ENCODE measurements around the gene SCIMP.
"Not testable (repeated sequence)": the region's sequence is repeated elsewhere in the genome, so short reads cannot be mapped to it uniquely, and the experiment has no call there.

Gene SCIMP

DNA sequence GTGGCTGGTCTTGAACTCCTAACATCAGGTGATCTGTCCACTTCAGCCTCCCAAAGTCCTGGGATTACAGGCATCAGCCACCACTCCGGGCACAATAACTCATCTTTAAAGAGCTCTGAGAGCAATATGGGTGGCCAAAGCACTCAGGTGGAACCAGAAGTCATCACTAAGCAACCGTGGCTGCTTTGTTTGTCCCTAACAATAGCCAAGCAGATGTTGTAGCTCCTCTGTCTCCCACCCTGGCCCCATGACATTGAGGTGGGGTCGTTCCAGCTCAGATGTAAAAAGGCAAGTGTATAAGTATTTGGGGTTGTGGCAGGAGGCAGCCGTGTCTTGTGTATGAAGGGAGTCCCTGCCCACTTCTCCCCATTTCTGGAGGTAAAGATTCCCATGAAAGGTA, 3.7 kb upstream of the SCIMP start:
- no peak overlapping the region for H3K4me3 ChIP-seq (ENCODE audit: insufficient read depth, low read depth, low read length, poor library complexity, severe bottlenecking)
- H3K27me3 ChIP-seq (replicated peaks; ENCODE audit: control insufficient read depth, insufficient read depth, low read length, poor library complexity, severe bottlenecking), result no peaks in the 10 kb centered on the region
- peaks cover 11% of the 10 kb centered on the region for H3K4me1 ChIP-seq (ENCODE audit: control insufficient read depth, insufficient read depth, low read length, poor library complexity, severe bottlenecking)
- DNase-seq, result no peak
- no peak overlapping the region for H3K27ac ChIP-seq (ENCODE audit: insufficient read depth, low read length, poor library complexity, severe bottlenecking)
- no peaks in the 10 kb centered on the region for H3K36me3 ChIP-seq (ENCODE audit: control insufficient read depth, insufficient read depth, low read length)
- no peaks in the 10 kb centered on the region for H3K9me3 ChIP-seq (ENCODE audit: control insufficient read depth, low read length)

DNA sequence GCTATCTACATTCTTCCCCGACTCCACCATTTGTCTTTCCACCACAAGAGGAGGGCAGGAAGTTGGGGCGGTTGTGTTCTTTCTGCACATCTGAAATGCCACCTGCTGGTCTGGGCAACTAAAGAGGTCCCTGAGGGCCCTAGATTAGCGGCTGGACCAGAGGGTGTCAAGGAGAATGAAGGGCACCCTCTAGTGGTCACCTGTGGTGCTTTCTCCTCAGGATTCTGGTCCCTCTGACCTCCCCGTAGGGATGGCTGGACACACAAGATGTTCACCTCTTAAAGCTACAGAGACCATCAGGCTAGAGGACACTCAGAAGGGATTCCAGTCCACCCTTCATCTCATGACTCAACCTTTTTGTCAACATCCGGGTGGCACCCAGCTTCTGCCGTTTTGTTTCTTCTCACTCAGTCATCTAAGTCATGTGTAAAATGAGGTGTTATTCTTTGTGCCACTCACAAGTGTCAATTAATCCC, 2.9 kb upstream of the SCIMP start:
- H3K9me3 ChIP-seq (ENCODE audit: control insufficient read depth, low read length), result no peaks in the 10 kb centered on the region
- H3K27ac ChIP-seq (ENCODE audit: insufficient read depth, low read length, poor library complexity, severe bottlenecking), result no peak overlapping the region
- no peak overlapping the region for H3K4me3 ChIP-seq (ENCODE audit: insufficient read depth, low read depth, low read length, poor library complexity, severe bottlenecking)
- H3K4me1 ChIP-seq (ENCODE audit: control insufficient read depth, insufficient read depth, low read length, poor library complexity, severe bottlenecking), result peaks cover 11% of the 10 kb centered on the region
- no peaks in the 10 kb centered on the region for H3K36me3 ChIP-seq (ENCODE audit: control insufficient read depth, insufficient read depth, low read length)
- no peaks in the 10 kb centered on the region for H3K27me3 ChIP-seq (replicated peaks; ENCODE audit: control insufficient read depth, insufficient read depth, low read length, poor library complexity, severe bottlenecking)
- DNase-seq, result no peak

DNA sequence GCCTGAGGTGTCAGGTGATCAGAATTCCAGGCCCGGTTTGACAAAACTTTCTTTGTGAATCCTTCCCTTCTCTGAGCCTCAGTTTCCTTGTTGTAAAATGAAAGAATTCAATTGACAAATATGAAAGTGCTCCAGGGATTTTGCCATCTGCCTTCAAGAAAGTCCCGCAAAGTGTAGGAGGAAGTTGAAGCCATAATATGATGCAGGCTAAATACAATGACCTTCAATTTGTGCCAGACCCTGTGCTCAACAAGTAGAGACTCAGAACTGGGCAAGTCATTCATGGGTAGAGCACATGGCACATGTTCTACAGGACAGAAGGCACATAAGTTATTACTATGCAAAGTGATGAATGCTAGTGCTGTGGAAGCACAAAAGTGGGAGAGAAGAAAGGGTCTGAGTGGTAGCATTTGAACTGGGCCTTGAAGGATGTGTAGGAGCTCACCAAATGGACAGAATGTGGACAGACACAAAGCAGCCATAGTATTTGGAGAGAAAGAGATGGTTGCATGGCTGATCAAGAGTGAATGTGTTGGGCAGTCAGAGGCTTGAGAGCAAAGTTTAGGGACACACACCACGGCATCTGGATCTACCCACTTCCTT, 2.4 kb upstream of the SCIMP start:
- DNase-seq, result no peak
- Histone ChIP-seq H3K27ac (ENCODE audit: insufficient read depth, low read length, poor library complexity, severe bottlenecking) (no peak overlapping the region), H3K36me3 (ENCODE audit: control insufficient read depth, insufficient read depth, low read length) (no peaks in the 10 kb centered on the region), H3K9me3 (ENCODE audit: control insufficient read depth, low read length) (no peaks in the 10 kb centered on the region), H3K4me1 (ENCODE audit: control insufficient read depth, insufficient read depth, low read length, poor library complexity, severe bottlenecking) (peaks cover 8% of the 10 kb centered on the region), H3K4me3 (ENCODE audit: insufficient read depth, low read depth, low read length, poor library complexity, severe bottlenecking) (no peak overlapping the region), H3K27me3 (replicated peaks; ENCODE audit: control insufficient read depth, insufficient read depth, low read length, poor library complexity, severe bottlenecking) (no peaks in the 10 kb centered on the region)

DNA sequence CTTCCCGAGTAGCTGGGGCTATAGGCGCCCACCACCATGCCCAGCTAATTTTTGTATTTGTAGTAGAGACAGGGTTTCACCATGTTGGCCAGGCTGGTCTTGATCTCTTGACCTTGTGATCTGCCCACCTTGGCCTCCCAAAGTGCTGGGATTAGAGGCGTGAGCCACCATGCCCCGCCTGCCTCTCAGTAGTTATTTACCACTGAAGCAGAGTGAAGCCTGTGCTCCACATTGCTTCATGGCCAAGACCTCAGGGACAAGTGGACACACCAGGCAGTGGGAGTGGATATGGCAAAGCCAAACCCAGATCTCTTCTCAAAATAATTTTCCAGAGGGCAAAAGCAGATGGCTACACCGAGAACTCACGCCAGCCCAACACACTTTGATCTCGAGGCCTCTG, 1.2 kb downstream of the SCIMP start:
- not testable (repeated sequence) for H3K4me1 ChIP-seq (ENCODE audit: control insufficient read depth, insufficient read depth, low read length, poor library complexity, severe bottlenecking); H3K9me3 ChIP-seq (ENCODE audit: control insufficient read depth, low read length); H3K36me3 ChIP-seq (ENCODE audit: control insufficient read depth, insufficient read depth, low read length); DNase-seq; H3K4me3 ChIP-seq (ENCODE audit: insufficient read depth, low read depth, low read length, poor library complexity, severe bottlenecking); H3K27ac ChIP-seq (ENCODE audit: insufficient read depth, low read length, poor library complexity, severe bottlenecking); H3K27me3 ChIP-seq (replicated peaks; ENCODE audit: control insufficient read depth, insufficient read depth, low read length, poor library complexity, severe bottlenecking)

DNA sequence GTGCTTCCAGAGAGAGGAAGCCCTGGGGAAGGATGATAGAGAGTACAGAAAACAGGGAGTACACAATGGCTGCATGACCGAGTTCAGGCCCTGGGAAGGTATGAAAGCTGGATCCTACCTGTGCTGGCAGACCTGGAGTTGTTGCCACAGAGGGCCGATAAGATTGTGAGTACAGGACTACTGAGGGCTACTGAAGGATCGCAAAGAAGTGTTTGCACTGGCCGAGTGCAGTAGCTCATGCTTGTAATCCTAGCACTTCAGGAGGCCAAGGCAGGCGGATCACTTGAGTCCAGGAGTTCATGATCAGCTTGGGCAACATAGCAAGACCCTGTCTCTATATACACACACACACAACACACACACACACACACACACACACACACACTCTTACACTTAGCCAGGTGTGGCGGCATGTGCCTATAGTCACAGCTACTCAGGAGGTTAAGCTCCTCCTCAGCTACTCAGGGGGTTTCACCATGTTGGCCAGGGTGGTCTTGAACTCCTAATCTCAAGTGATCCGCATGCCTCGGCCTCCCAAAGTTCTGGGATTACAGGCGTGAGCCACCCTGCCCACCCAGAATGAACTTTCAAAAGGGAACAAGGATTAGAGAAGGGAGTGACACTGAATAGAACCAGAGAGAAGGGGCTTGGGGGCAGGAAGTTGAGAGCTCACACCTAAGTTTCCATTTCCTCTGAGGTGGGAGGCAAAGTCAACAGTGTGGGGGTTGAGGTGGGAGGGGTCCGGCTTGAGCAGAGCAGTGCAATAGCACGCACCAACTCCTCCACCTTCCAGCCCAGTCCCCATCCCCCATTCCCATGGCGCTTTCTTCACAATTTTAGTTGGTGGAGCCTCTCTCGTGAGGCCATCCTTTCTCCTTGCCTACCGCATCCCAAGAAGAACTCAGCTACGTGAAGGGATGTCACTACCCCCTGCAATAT, 7.5 kb downstream of the SCIMP start:
- no peak overlapping the region for H3K27ac ChIP-seq (ENCODE audit: insufficient read depth, low read length, poor library complexity, severe bottlenecking)
- no peak for DNase-seq

DNA sequence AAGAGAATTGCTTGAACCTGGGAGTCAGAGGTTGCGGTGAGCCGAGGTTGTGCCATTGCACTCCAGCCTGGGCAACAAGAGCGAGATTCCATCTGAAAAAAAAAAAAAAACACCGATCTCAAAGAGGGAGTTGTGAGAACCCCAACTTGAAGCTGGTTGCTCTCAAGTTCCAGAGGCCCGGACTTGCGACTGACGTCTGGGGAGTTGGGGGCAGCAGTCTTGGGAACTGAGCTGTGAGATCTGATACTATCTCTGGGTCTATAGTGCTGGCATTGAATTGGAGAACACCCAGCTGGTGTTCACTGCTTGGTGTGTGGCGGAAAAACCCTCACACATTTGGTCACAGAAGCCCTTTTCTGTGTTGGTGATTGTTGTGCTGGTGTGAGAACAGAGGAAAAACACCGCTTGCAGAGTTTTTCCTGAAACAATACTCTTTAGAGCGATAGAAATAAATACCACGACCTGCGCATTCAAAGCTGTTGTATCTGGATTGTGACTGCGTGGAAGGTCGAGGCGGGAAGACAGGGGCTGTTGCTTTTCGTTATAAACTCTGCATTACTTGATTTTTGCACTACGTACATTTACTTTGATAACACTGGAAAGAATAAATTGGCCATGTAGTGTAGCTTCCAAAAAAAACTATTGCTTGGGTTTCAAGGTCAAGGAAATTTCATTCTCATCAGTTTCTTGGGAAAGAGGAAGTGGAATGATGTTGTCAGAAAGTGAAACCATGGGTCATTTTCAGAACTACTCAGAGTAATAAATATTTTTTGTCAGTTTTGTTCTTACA, 8.8 kb downstream of the SCIMP start:
- Histone ChIP-seq H3K27ac (ENCODE audit: insufficient read depth, low read length, poor library complexity, severe bottlenecking) (no peak overlapping the region), H3K27me3 (replicated peaks; ENCODE audit: control insufficient read depth, insufficient read depth, low read length, poor library complexity, severe bottlenecking) (no peaks in the 10 kb centered on the region), H3K36me3 (ENCODE audit: control insufficient read depth, insufficient read depth, low read length) (no peaks in the 10 kb centered on the region), H3K9me3 (ENCODE audit: control insufficient read depth, low read length) (no peaks in the 10 kb centered on the region), H3K4me1 (ENCODE audit: control insufficient read depth, insufficient read depth, low read length, poor library complexity, severe bottlenecking) (no peaks in the 10 kb centered on the region), H3K4me3 (ENCODE audit: insufficient read depth, low read depth, low read length, poor library complexity, severe bottlenecking) (no peak overlapping the region)
- no peak for DNase-seq

More for the DNA sequence above, 7.5 kb downstream of the SCIMP start:
- Histone ChIP-seq H3K9me3 (ENCODE audit: control insufficient read depth, low read length) (no peaks in the 10 kb centered on the region), H3K4me3 (ENCODE audit: insufficient read depth, low read depth, low read length, poor library complexity, severe bottlenecking) (no peak overlapping the region), H3K4me1 (ENCODE audit: control insufficient read depth, insufficient read depth, low read length, poor library complexity, severe bottlenecking) (no peaks in the 10 kb centered on the region), H3K36me3 (ENCODE audit: control insufficient read depth, insufficient read depth, low read length) (no peaks in the 10 kb centered on the region), H3K27me3 (replicated peaks; ENCODE audit: control insufficient read depth, insufficient read depth, low read length, poor library complexity, severe bottlenecking) (no peaks in the 10 kb centered on the region)

DNA sequence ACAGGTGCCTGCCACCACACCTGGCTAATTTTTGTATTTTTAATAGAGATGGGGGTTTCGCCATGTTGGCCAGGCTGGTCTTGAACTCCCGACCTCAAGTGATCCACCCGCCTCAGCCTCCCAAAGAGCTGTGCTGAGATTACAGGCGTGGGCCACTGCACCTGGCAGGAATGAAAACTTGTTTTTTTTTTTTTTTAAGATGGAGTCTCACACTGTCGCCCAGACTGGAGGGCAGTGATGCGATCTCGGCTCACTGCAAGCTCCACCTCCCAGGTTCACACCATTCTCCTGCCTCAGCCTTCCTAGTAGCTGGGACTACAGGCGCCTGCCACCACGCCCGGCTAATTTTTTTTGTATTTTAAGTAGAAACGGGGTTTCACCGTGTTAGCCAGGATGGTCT, 12.7 kb downstream of the SCIMP start:
- H3K36me3 ChIP-seq (ENCODE audit: control insufficient read depth, insufficient read depth, low read length); H3K27ac ChIP-seq (ENCODE audit: insufficient read depth, low read length, poor library complexity, severe bottlenecking); H3K27me3 ChIP-seq (replicated peaks; ENCODE audit: control insufficient read depth, insufficient read depth, low read length, poor library complexity, severe bottlenecking); H3K4me1 ChIP-seq (ENCODE audit: control insufficient read depth, insufficient read depth, low read length, poor library complexity, severe bottlenecking); DNase-seq; H3K4me3 ChIP-seq (ENCODE audit: insufficient read depth, low read depth, low read length, poor library complexity, severe bottlenecking); H3K9me3 ChIP-seq (ENCODE audit: control insufficient read depth, low read length): not testable (repeated sequence)

DNA sequence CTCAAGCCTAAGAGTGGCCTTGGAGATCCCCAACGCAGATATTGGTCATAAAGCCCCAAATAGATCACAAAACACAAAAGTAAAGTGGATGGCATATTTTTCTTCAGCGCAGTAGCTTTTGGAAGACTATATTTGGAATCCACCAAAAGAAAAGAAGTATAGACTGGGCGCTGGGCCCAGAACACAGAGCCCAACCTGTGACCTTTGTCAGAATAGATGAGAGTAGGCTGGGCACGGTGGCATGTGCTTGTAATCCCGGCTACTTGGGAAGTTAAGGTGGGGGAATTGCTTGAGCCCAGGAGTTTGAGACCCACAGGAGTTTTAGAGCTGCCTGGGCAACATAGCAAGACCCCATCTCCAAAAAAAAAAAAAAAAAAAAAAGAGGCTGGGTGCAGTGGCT, 14.6 kb downstream of the SCIMP start:
- H3K27me3 ChIP-seq (replicated peaks; ENCODE audit: control insufficient read depth, insufficient read depth, low read length, poor library complexity, severe bottlenecking), result no peaks in the 10 kb centered on the region
- no peaks in the 10 kb centered on the region for H3K4me1 ChIP-seq (ENCODE audit: control insufficient read depth, insufficient read depth, low read length, poor library complexity, severe bottlenecking)
- H3K27ac ChIP-seq (ENCODE audit: insufficient read depth, low read length, poor library complexity, severe bottlenecking), result no peak overlapping the region
- peaks cover 3% of the 10 kb centered on the region for H3K36me3 ChIP-seq (ENCODE audit: control insufficient read depth, insufficient read depth, low read length)
- no peak overlapping the region for H3K4me3 ChIP-seq (ENCODE audit: insufficient read depth, low read depth, low read length, poor library complexity, severe bottlenecking)
- no peaks in the 10 kb centered on the region for H3K9me3 ChIP-seq (ENCODE audit: control insufficient read depth, low read length)
- DNase-seq, result no peak

DNA sequence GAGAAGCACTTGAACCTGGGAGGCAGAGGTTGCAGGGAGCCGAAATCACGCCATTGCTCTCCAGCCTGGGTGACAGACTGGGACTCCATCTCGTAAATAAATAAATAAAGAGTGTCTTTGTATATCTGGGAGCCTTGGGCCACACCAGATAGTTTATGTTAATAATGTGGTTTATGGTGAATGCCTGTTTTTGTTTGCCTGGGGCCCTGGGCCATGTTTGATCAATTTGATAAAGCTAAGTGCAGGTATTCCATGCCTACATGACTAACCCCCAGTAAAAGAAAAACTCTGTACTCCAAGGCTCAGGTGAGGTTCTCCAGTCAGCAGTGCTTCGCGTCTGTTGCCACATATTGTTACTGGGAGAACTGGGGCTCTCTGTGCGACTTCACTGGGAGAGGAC, 15.1 kb downstream of the SCIMP start:
- no peaks in the 10 kb centered on the region for H3K4me1 ChIP-seq (ENCODE audit: control insufficient read depth, insufficient read depth, low read length, poor library complexity, severe bottlenecking)
- H3K9me3 ChIP-seq (ENCODE audit: control insufficient read depth, low read length), result no peaks in the 10 kb centered on the region
- no peak overlapping the region for H3K27ac ChIP-seq (ENCODE audit: insufficient read depth, low read length, poor library complexity, severe bottlenecking)
- no peaks in the 10 kb centered on the region for H3K27me3 ChIP-seq (replicated peaks; ENCODE audit: control insufficient read depth, insufficient read depth, low read length, poor library complexity, severe bottlenecking)
- no peak for DNase-seq
- no peak overlapping the region for H3K4me3 ChIP-seq (ENCODE audit: insufficient read depth, low read depth, low read length, poor library complexity, severe bottlenecking)
- peaks cover 3% of the 10 kb centered on the region for H3K36me3 ChIP-seq (ENCODE audit: control insufficient read depth, insufficient read depth, low read length)

DNA sequence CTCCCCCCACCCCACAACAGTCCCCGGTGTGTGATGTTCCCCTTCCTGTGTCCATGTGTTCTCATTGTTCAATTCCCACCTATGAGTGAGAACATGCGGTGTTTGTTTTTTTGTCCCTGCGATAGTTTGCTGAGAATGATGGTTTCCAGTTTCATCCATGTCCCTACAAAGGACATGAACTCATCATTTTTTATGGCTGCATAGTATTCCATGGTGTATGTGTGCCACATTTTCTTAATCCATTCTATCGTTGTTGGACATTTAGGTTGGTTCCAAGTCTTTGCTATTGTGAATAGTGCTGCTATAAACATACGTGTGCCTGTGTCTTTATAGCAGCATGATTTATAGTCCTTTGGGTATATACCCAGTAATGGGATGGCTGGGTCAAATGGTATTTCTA, 17.1 kb downstream of the SCIMP start:
- not testable (repeated sequence) for H3K4me1 ChIP-seq (ENCODE audit: control insufficient read depth, insufficient read depth, low read length, poor library complexity, severe bottlenecking); H3K36me3 ChIP-seq (ENCODE audit: control insufficient read depth, insufficient read depth, low read length); H3K27me3 ChIP-seq (replicated peaks; ENCODE audit: control insufficient read depth, insufficient read depth, low read length, poor library complexity, severe bottlenecking); H3K27ac ChIP-seq (ENCODE audit: insufficient read depth, low read length, poor library complexity, severe bottlenecking); H3K9me3 ChIP-seq (ENCODE audit: control insufficient read depth, low read length); DNase-seq; H3K4me3 ChIP-seq (ENCODE audit: insufficient read depth, low read depth, low read length, poor library complexity, severe bottlenecking)

Measured in effector memory CD4-positive, alpha-beta T cell (primary cell).